ENCODE measurements around the gene SOWAHC. TPM values are rescaled to one million over a fixed set of nuclear protein-coding genes. Genes with fewer than 3 reads are reported as not detected.

Gene SOWAHC
- total RNA-seq, 1 experiment from 2014 or later, result 21.4 TPM

DNA sequence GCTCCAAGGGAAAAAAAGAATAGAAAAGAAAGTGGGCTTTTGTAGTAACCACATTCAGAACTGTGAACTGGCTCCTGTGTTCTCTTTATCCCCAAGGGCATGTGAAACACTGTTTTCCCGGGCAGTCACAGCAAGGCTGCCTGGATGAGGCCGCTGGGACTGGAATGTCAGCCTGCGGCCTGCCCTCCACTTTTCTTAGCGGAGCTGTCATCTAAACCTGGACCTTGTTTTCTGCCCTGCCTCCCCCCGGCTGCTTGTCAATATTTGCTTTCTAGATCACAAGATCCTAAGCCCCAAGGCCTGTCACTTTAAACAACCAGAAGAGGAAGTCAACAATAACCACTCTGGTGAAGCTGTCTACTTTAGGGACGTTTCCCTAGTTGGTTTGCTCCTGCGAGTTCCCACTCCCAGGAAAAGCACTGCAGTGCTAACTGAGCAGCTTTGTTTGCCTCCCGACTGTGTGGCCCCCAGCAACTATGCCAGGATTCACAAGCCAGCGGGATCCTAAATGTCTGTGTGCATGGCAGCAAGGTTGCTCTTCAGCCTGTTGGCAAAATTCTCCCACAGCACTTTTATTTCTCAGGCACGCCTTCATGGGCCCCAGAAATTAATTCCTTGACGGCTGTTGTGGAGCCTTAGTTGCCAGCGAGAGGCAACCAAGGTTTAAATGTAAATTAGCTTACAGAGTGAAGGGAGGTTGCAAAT lies 30.6 kb downstream of the SOWAHC start:
- Mint-ChIP-seq H3K9me3 (ENCODE audit: unreplicated experiment) (no peaks in the 10 kb centered on the region), H3K4me3 (ENCODE audit: unreplicated experiment) (peak overlapping the region; percentile 55), H3K27me3 (ENCODE audit: insufficient read depth, unreplicated experiment) (no peaks in the 10 kb centered on the region), H3K4me1 (ENCODE audit: low read depth, unreplicated experiment) (peaks cover 25% of the 10 kb centered on the region), H3K27ac (ENCODE audit: unreplicated experiment) (peak overlapping the region; percentile 78), H3K36me3 (ENCODE audit: insufficient read depth, unreplicated experiment) (peaks cover 6% of the 10 kb centered on the region)
- TF ChIP-seq, protein P1, sequence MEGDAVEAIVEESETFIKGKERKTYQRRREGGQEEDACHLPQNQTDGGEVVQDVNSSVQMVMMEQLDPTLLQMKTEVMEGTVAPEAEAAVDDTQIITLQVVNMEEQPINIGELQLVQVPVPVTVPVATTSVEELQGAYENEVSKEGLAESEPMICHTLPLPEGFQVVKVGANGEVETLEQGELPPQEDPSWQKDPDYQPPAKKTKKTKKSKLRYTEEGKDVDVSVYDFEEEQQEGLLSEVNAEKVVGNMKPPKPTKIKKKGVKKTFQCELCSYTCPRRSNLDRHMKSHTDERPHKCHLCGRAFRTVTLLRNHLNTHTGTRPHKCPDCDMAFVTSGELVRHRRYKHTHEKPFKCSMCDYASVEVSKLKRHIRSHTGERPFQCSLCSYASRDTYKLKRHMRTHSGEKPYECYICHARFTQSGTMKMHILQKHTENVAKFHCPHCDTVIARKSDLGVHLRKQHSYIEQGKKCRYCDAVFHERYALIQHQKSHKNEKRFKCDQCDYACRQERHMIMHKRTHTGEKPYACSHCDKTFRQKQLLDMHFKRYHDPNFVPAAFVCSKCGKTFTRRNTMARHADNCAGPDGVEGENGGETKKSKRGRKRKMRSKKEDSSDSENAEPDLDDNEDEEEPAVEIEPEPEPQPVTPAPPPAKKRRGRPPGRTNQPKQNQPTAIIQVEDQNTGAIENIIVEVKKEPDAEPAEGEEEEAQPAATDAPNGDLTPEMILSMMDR (IDR thresholded peaks at IDR 0.05; ENCODE audit: insufficient read depth in 1 of 2, low read depth in 1 of 2, low read length in 1 of 2, severe bottlenecking in 1 of 2, unreplicated experiment in 1 of 2), result no peak
- H3K4me1 ChIP-seq, result peaks cover 47% of the 10 kb centered on the region
- H3K36me3 ChIP-seq (ENCODE audit: control insufficient read depth, insufficient read depth, low read length), result no peaks in the 10 kb centered on the region
- no TSS peak for BruUV-seq (replicated peaks)
- H3K4me3 ChIP-seq (ENCODE audit: low read depth, low read length), result no peak overlapping the region
- intact Hi-C loops (cut with micrococcal nuclease; ENCODE audit: unreplicated experiment), result loop anchor here (1.0 to 2.0 kb wide), 5 partner anchors 16 to 46 kb away; partner anchors contain the start of gene SOWAHC
- ChIA-PET CTCF (interaction anchor here (0.6 to 2.4 kb wide), 9 partner anchors 18 to 99 kb away, joined by 3 to 12 read pairs (median 4); partner anchors contain the start of genes SEPTIN10 and SOWAHC), POLR2A (interaction anchor here (0.9 to 2.2 kb wide), 4 partner anchors 19 to 46 kb away, joined by 3 to 16 read pairs (median 6); partner anchors contain the start of genes SEPTIN10 and SOWAHC)
- no peaks in the 10 kb centered on the region for H3K27me3 ChIP-seq (replicated peaks; ENCODE audit: control insufficient read depth, insufficient read depth, low read length)
- no peaks in the 10 kb centered on the region for H3K9me3 ChIP-seq
- DNase-seq, result peak; percentile 91 to 93

DNA sequence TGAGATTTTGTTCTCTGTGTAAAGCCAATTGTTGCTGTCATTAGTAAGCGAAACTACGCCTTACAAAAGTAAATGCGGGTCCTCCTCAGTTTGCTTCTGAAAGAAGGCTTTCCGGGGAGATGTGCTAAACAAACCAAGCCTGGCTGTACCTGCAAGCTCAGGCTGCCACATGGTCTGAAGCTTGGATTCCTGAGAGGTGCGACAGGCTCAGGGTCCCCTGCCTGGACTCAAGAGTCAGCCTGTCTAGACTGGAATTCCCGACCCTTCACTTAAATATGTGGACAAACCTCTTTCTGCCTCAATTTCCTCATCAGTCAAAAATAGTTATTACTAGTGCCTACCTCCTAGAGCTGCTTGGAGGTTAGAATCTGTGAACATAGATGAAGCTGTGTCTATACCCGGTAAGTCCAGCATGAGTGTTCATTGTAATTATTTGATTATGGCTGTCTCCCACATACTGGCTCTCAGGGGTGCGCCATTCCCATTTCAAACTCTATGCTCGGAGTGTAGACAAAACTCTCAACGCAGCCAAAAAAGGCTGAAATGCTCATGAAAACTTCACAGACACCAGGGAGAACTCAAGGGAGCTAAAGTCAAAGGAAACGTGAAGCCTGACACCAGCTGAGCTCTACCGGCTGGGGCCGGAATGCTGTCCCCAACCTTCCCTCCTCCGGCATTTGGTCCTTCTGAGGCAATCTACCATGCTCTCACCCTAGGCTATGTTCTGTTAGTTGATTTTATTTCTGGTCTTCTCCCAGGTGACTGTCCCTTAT lies 31.4 kb downstream of the SOWAHC start:
- TF ChIP-seq, protein P1 (IDR thresholded peaks at IDR 0.05; ENCODE audit: insufficient read depth in 1 of 2, low read depth in 1 of 2, low read length in 1 of 2, severe bottlenecking in 1 of 2, unreplicated experiment in 1 of 2), result no peak
- H3K4me1 Mint-ChIP-seq (ENCODE audit: low read depth, unreplicated experiment), result peaks cover 33% of the 10 kb centered on the region
- H3K4me3 Mint-ChIP-seq (ENCODE audit: unreplicated experiment), result peak overlapping the region; percentile 46
- DNase-seq, result peak; percentile 51 to 64
- peaks cover 6% of the 10 kb centered on the region for H3K36me3 Mint-ChIP-seq (ENCODE audit: insufficient read depth, unreplicated experiment)
- no peaks in the 10 kb centered on the region for H3K27me3 ChIP-seq (replicated peaks; ENCODE audit: control insufficient read depth, insufficient read depth, low read length)
- BruUV-seq (replicated peaks), result no TSS peak
- POLR2A ChIA-PET, result interaction anchor here (0.9 to 2.2 kb wide), 4 partner anchors 18 to 45 kb away, joined by 3 to 16 read pairs (median 6); partner anchors contain the start of genes SEPTIN10 and SOWAHC
- no peaks in the 10 kb centered on the region for H3K27me3 Mint-ChIP-seq (ENCODE audit: insufficient read depth, unreplicated experiment)
- no peaks in the 10 kb centered on the region for H3K36me3 ChIP-seq (ENCODE audit: control insufficient read depth, insufficient read depth, low read length)
- no peaks in the 10 kb centered on the region for H3K9me3 Mint-ChIP-seq (ENCODE audit: unreplicated experiment)
- H3K9me3 ChIP-seq, result no peaks in the 10 kb centered on the region
- CTCF ChIA-PET, result interaction anchor here (0.8 to 2.4 kb wide), 4 partner anchors 22 to 54 kb away, joined by 3 to 12 read pairs (median 5); partner anchors contain the start of genes SEPTIN10 and SOWAHC
- H3K27ac Mint-ChIP-seq (ENCODE audit: unreplicated experiment), result no peak overlapping the region
- H3K4me1 ChIP-seq, result peaks cover 55% of the 10 kb centered on the region
- intact Hi-C loops (cut with micrococcal nuclease; ENCODE audit: unreplicated experiment), result loop anchor here (2.0 kb wide), 2 partner anchors 35 to 45 kb away; no protein-coding TSS in a partner anchor
- H3K4me3 ChIP-seq (ENCODE audit: low read depth, low read length), result no peak overlapping the region

DNA sequence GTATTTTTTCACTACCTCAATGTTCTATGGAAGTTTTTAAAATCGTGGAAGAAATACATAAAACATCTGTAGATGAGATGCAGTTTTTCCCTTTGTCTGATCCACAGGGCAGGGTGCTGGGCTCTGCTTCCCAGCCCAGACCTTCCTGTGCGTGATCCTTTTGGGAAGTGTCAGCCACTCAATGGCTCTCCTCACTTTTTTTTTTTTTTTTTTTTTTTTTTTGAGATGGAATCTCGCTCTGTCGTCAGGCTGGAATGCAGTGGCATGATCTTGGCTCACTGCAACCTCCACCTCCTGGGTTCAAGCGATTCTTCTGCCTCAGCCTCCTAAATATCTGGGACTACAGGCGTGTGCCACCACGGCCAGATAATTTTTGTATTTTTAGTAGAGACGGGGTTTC lies 32.8 kb downstream of the SOWAHC start:
- no TSS peak for BruUV-seq (replicated peaks)
- H3K9me3 ChIP-seq, result no peaks in the 10 kb centered on the region
- TF ChIP-seq, protein P1 (IDR thresholded peaks at IDR 0.05; ENCODE audit: insufficient read depth in 1 of 2, low read depth in 1 of 2, low read length in 1 of 2, severe bottlenecking in 1 of 2, unreplicated experiment in 1 of 2), result no peak
- H3K9me3 Mint-ChIP-seq (ENCODE audit: unreplicated experiment), result no peaks in the 10 kb centered on the region
- CTCF ChIA-PET, result no interaction called here
- no peak overlapping the region for H3K4me3 Mint-ChIP-seq (ENCODE audit: unreplicated experiment)
- H3K27me3 Mint-ChIP-seq (ENCODE audit: insufficient read depth, unreplicated experiment), result no peaks in the 10 kb centered on the region
- H3K36me3 Mint-ChIP-seq (ENCODE audit: insufficient read depth, unreplicated experiment), result peaks cover 6% of the 10 kb centered on the region
- no peak overlapping the region for H3K4me3 ChIP-seq (ENCODE audit: low read depth, low read length)
- peaks cover 37% of the 10 kb centered on the region for H3K4me1 Mint-ChIP-seq (ENCODE audit: low read depth, unreplicated experiment)
- intact Hi-C loops (cut with micrococcal nuclease; ENCODE audit: unreplicated experiment), result no loop called here
- no peaks in the 10 kb centered on the region for H3K36me3 ChIP-seq (ENCODE audit: control insufficient read depth, insufficient read depth, low read length)
- POLR2A ChIA-PET, result no interaction called here
- H3K27me3 ChIP-seq (replicated peaks; ENCODE audit: control insufficient read depth, insufficient read depth, low read length), result no peaks in the 10 kb centered on the region
- no peak overlapping the region for H3K27ac Mint-ChIP-seq (ENCODE audit: unreplicated experiment)
- DNase-seq, result no peak
- H3K4me1 ChIP-seq, result peaks cover 55% of the 10 kb centered on the region

Measured in Caco-2 (cell line).